ENCODE measurements around the gene ZNF264. TPM values are rescaled to one million over a fixed set of nuclear protein-coding genes. Genes with fewer than 3 reads are reported as not detected.

ZNF264 gene
- total and polyA plus RNA-seq, 2 of the 8 experiments (the other 6 are each of a cell fraction or from before 2014, with no cell fraction given) = 3.6 to 20.0 TPM

- TF ChIP-seq GABPA (IDR thresholded peaks at IDR 0.05; ENCODE audit: borderline replicate concordance, insufficient read depth, low read length) = no peak
- no peak for TF ChIP-seq CHD1 (IDR thresholded peaks at IDR 0.05; ENCODE audit: low read depth, low read length)
- TF ChIP-seq PHF8 (conservative IDR thresholded peaks at IDR 0.05; ENCODE audit: low read depth, low read length) = no peak
- no peak for TF ChIP-seq BCL11A (IDR thresholded peaks at IDR 0.05; ENCODE audit: low read depth in 2 of 2, low read length in 2 of 2)
- TF ChIP-seq SP4 (IDR thresholded peaks at IDR 0.05; ENCODE audit: low read length) = no peak
Observed at GRCh38 chr19:57227502-57227901, 36.2 kb downstream of the ZNF264 start (continued).

All from H1 (cell line).